Activated CD4-positive, alpha-beta T cell treated with anti-CD3 and anti-CD28 coated beads for 36 hours (primary cell): ENCODE results near the gene MCF2L2. TPM values are rescaled to one million over a fixed set of nuclear protein-coding genes. Genes with fewer than 3 reads are reported as not detected.

Experiments
- ATAC-seq: fragments of 200-7000 bp; cut with Tn5 transposase; one replicate; pipeline ENCODE4 v1.10.0; 2021; ENCODE audit warnings: mild to moderate bottlenecking, moderate library complexity
- CTCF ChIA-PET: fragments of 350-600 bp; sonication (Branson Sonifier 250); formaldehyde crosslinking; loops from one replicate; lab custom pipeline; 2021; ENCODE audit warnings: antibody characterized with exemption; lab: Charles Lee
- POLR2A ChIA-PET: fragments of 350-600 bp; sonication (Branson Sonifier 250); formaldehyde crosslinking; loops from one replicate; lab custom pipeline; 2021; ENCODE audit warnings: antibody characterized with exemption, inconsistent platforms; lab: Charles Lee
- DNase-seq: peaks from one replicate; pipeline ENCODE4 v3.0.0-alpha.2; 2020
- H3K27ac Mint-ChIP-seq: one replicate; pipeline ENCODE4 v1.8.0; 2021; ENCODE audit warnings: mixed read lengths
- H3K27me3 Mint-ChIP-seq: one replicate; pipeline ENCODE4 v1.8.0; 2021; ENCODE audit warnings: mixed read lengths
- H3K36me3 Mint-ChIP-seq: one replicate; pipeline ENCODE4 v1.8.0; 2021; ENCODE audit warnings: low read depth, mixed read lengths
- H3K4me1 Mint-ChIP-seq: one replicate; pipeline ENCODE4 v1.8.0; 2021; ENCODE audit warnings: mixed read lengths
- H3K4me3 Mint-ChIP-seq: one replicate; pipeline ENCODE4 v1.8.0; 2021; ENCODE audit warnings: mild to moderate bottlenecking, moderate library complexity, mixed read lengths
- H3K9me3 Mint-ChIP-seq: one replicate; pipeline ENCODE4 v1.8.0; 2021; ENCODE audit warnings: low read depth, mixed read lengths
- intact Hi-C, 2 experiments: fragments of 100-400 bp; cut with DNase I in 1 of 2; cut with micrococcal nuclease in 1 of 2; formaldehyde crosslinking; loops; one replicate each; pipeline versions ENCODE4 v1.14.2 to v1.15.1; 2022 to 2024; cut with DNase I, micrococcal nuclease
- total RNA-seq, 2 experiments: library from RNA; stranded (reverse); gene quantifications; one replicate each; pipeline ENCODE4 v1.2.3, GENCODE V29; 2021

The MCF2L2 gene
- total RNA-seq, 2 experiments from 2014 or later, result 1.9 to 2.3 TPM

DNA sequence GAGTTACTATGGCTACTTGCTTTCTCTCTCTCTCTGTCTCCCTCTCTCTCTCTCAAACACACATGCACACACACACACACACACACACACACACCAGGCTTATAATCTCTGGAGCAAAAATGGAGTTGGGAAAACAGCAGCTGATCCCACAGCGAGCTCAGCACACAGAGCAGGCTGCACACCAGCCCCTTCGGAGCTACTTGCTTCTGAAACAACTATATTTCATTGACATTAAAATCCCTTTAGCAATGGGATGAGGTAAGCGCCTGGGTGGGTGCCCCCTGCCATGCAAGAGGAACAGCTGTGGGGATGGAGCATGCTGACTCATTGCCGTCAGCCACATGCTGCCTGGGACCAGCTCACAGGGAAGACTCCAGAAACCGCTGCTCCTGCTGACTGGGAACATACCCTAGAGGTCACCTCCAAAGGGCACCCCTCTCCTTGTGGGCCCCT lies 129.7 kb downstream of the MCF2L2 start:
- Mint-ChIP-seq H3K36me3 (peaks cover 3% of the 10 kb centered on the region), H3K4me3 (no peak overlapping the region), H3K27me3 (no peaks in the 10 kb centered on the region), H3K4me1 (peaks cover 7% of the 10 kb centered on the region), H3K27ac (no peak overlapping the region), H3K9me3 (no peaks in the 10 kb centered on the region)
- ATAC-seq (no peak), DNase-seq (no peak)
- intact Hi-C loops, result no loop called here
- CTCF ChIA-PET, result no interaction called here
- POLR2A ChIA-PET, result no interaction called here

DNA sequence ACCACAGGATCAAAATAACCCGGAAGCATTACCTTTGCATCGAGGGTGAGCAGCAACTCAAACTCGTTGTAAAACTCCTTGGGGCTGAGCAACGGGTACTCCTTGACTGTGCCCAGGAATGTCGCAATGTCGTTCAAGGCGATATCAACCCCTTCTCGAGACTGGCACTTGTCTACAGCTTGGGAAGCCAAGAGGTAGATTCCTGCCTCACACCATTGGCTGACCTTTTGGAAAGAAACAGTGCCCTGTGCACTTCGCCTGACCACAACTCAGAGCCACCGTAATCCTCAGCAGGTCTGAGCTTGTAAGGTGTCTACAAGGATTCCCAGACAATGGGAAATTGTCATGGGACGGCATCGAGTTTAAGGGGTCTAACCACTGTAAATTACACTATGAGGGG lies 131.5 kb downstream of the MCF2L2 start:
- Mint-ChIP-seq H3K27me3 (no peaks in the 10 kb centered on the region), H3K9me3 (no peaks in the 10 kb centered on the region), H3K4me1 (peaks cover 2% of the 10 kb centered on the region), H3K27ac (no peak overlapping the region), H3K36me3 (peaks cover 3% of the 10 kb centered on the region), H3K4me3 (no peak overlapping the region)
- CTCF ChIA-PET, result interaction anchor here (0.9 kb wide), 1 partner anchor 85 kb away, joined by 4 read pairs; no protein-coding TSS in a partner anchor
- ATAC-seq (no peak), DNase-seq (no peak)
- intact Hi-C loops, result no loop called here
- POLR2A ChIA-PET, result no interaction called here

DNA sequence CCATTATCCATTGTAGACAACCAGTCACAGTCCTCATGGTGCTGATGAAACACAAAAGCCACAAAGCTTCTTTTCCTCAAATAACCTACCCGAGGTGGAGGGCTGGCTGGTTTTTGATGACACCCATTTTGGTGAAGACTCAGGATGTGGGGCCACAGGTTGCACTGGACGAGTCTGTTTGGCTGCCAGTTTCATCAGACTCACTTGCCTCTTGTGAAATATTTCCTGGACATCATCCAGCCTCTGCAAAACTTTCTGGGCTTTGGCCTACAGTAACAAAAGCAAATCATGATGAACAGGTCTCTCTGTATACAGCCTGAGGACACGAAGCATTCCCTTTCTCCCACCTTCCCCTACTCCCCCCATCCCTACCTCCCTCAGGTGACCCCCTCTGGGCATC lies 133.2 kb downstream of the MCF2L2 start:
- Mint-ChIP-seq H3K9me3 (no peaks in the 10 kb centered on the region), H3K4me3 (no peak overlapping the region), H3K36me3 (peaks cover 3% of the 10 kb centered on the region), H3K27me3 (no peaks in the 10 kb centered on the region), H3K4me1 (no peaks in the 10 kb centered on the region), H3K27ac (no peak overlapping the region)
- no peak for DNase-seq
- no peak for ATAC-seq
- ChIA-PET CTCF (no interaction called here), POLR2A (no interaction called here)
- intact Hi-C loops, result no loop called here

DNA sequence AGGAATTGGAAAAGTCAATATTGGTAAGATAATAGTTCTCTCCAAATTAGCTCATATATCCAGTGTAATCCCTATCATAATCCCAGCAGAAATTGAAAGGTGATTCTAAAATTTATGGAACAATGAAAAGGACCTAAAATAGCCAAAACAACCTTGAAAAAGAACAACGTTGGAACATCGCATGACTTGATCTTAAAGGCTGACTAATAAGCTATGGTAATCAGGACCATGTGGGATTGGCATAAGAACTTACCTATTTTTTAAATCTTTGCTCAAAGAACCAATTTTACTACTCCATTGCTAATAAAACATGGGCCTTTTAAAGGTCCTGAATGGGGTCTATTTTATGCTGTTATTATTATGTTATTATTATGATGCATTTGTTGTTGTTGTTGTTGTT lies 134.5 kb downstream of the MCF2L2 start:
- H3K27me3 Mint-ChIP-seq, result no peaks in the 10 kb centered on the region

DNA sequence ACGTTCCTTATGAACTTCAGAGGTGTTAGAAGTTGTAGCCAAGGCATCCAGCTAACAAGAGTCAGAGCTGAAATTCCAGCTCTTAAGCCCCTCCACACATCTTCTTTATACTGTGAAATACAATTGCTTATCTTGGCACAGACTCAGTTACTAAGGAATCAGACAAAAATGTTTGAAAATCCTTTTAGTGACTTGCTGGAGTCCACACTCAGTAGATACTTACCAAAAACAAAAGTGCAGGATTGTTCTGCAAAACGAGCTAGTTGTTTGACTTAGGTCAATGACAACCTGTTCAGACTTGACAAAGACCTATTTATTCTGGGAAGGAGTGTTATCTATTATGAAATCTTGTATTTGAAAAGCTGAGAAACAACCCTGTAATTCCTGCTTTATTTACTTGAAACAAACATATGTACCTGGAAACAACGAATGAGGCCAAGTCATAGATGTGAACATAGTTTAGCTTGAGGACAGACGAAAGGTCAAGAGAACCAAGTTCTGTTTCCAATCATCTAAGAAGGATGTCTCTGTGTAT lies 136.9 kb downstream of the MCF2L2 start:
- ATAC-seq (no peak), DNase-seq (no peak)
- H3K4me3 Mint-ChIP-seq, result no peak overlapping the region
- no peaks in the 10 kb centered on the region for H3K9me3 Mint-ChIP-seq
- POLR2A ChIA-PET, result no interaction called here
- intact Hi-C loops, result no loop called here
- no peak overlapping the region for H3K27ac Mint-ChIP-seq
- H3K4me1 Mint-ChIP-seq, result peaks cover 13% of the 10 kb centered on the region
- no peaks in the 10 kb centered on the region for H3K27me3 Mint-ChIP-seq
- CTCF ChIA-PET, result interaction anchor here (0.8 to 1.4 kb wide), 4 partner anchors 11 to 91 kb away, joined by 3 to 11 read pairs (median 4); no protein-coding TSS in a partner anchor
- H3K36me3 Mint-ChIP-seq, result peaks cover 6% of the 10 kb centered on the region

More for the DNA sequence above, 134.5 kb downstream of the MCF2L2 start:
- H3K9me3 Mint-ChIP-seq, result no peaks in the 10 kb centered on the region
- intact Hi-C loops, result no loop called here
- POLR2A ChIA-PET, result no interaction called here
- H3K4me3 Mint-ChIP-seq, result no peak overlapping the region
- no peak overlapping the region for H3K27ac Mint-ChIP-seq
- ATAC-seq (no peak), DNase-seq (no peak)
- H3K4me1 Mint-ChIP-seq, result no peaks in the 10 kb centered on the region
- peaks cover 3% of the 10 kb centered on the region for H3K36me3 Mint-ChIP-seq
- CTCF ChIA-PET, result interaction anchor here (1.2 kb wide), 1 partner anchor 110 kb away, joined by 3 read pairs; no protein-coding TSS in a partner anchor

DNA sequence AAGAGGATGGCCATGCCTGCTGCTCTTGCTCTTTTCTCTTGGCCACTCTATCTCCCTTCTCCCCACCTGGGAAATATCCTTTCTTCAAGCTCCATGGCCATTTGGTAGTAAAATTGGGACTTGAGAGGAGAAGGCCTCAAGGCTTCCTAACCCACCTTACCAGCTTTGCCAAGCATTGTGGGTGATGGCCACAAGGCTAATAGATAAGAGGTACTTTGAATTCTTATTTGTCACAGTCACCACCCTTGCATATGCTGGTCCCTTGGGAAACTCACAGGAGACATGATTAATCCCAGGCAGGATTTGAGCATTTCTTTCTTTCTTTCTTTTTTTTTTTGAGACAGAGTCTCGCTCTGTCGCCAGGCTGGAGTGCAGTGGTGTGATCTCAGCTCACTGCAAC lies 138.2 kb downstream of the MCF2L2 start:
- DNase-seq (no peak), ATAC-seq (no peak)
- intact Hi-C loops, result no loop called here
- POLR2A ChIA-PET, result no interaction called here
- Mint-ChIP-seq H3K9me3 (no peaks in the 10 kb centered on the region), H3K27ac (no peak overlapping the region), H3K27me3 (no peaks in the 10 kb centered on the region), H3K4me3 (no peak overlapping the region), H3K4me1 (peaks cover 26% of the 10 kb centered on the region), H3K36me3 (peaks cover 5% of the 10 kb centered on the region)
- CTCF ChIA-PET, result interaction anchor here (1.4 kb wide), 1 partner anchor 104 kb away, joined by 3 read pairs; no protein-coding TSS in a partner anchor

DNA sequence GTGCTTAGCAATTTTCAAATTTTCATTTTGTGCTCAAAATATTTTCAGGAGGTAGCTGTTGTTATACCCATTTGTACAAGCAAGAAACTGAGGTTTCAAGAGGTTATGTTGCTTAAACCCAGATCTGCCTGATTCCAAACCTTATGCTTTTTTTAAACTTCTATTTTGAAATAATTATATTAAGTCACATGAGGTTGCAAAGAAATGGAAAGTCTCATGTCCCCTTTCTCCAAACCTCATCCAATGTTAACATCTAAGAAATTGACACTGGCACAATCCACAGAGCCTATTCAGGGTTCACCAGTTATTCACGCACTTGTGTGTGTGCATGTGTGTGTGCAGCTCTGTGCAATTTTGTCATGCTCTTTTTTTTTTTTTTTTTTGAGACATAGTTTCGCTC lies 140.3 kb downstream of the MCF2L2 start:
- Mint-ChIP-seq H3K27me3 (no peaks in the 10 kb centered on the region), H3K4me3 (no peak overlapping the region), H3K36me3 (peaks cover 2% of the 10 kb centered on the region), H3K9me3 (no peaks in the 10 kb centered on the region), H3K4me1 (peaks cover 42% of the 10 kb centered on the region), H3K27ac (no peak overlapping the region)
- DNase-seq (no peak), ATAC-seq (no peak)
- POLR2A ChIA-PET, result no interaction called here
- intact Hi-C loops, result loop anchor here (5.0 to 10.0 kb wide), 5 partner anchors 44 to 493 kb away; partner anchors contain the start of genes ATP11B (in 1 of the 2), DCUN1D1 (in 1 of the 2) and KLHL24 (in 1 of the 2)
- CTCF ChIA-PET, result interaction anchor here (0.6 to 2.1 kb wide), 2 partner anchors 20 to 68 kb away, joined by 4 to 6 read pairs; no protein-coding TSS in a partner anchor

DNA sequence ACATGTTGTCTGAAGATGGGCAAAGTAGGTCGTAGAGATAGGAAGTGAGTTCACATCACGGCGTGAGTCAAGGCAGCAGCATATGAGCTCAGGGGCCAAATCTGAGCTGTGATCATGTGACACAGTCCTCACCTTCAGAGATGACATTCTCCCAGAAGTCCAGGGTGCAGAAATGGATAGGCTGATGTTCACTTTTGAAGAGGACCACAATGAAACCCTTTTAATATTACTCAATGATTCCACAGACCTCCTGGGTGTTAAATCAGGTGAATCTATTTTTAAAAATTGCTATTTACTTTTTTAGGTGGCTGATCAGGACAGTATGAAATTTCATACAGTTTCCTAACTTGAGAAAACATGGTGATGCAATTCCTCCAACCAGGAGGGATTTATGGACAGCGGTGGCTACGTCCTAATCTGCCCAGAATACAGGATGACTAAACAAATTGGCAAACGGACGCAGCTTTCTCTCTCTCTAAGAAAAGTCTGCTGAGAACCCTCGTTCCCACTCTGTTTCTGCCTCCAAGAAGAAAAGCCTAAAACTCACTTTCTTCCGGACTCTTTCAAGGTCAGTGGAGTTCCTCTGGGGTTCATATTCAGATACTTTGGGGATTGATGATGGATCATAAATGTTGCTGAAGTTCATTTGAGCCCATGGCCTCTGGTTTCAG lies 141.0 kb downstream of the MCF2L2 start:
- peak; percentile 51 for DNase-seq
- Mint-ChIP-seq H3K9me3 (no peaks in the 10 kb centered on the region), H3K4me3 (peak overlapping the region; percentile 56), H3K27me3 (no peaks in the 10 kb centered on the region), H3K27ac (peak overlapping the region; percentile 98), H3K36me3 (peaks cover 2% of the 10 kb centered on the region), H3K4me1 (peaks cover 43% of the 10 kb centered on the region)
- ATAC-seq, result peak; percentile 8
- ChIA-PET POLR2A (no interaction called here), CTCF (interaction anchor here (0.6 to 2.9 kb wide), 5 partner anchors 20 to 993 kb away, joined by 3 to 18 read pairs (median 4); no protein-coding TSS in a partner anchor)
- intact Hi-C loops, result loop anchor here (2.0 to 10.0 kb wide), 6 partner anchors 45 to 493 kb away; partner anchors contain the start of genes ATP11B (in 1 of the 2), DCUN1D1 (in 1 of the 2) and KLHL24 (in 1 of the 2)

DNA sequence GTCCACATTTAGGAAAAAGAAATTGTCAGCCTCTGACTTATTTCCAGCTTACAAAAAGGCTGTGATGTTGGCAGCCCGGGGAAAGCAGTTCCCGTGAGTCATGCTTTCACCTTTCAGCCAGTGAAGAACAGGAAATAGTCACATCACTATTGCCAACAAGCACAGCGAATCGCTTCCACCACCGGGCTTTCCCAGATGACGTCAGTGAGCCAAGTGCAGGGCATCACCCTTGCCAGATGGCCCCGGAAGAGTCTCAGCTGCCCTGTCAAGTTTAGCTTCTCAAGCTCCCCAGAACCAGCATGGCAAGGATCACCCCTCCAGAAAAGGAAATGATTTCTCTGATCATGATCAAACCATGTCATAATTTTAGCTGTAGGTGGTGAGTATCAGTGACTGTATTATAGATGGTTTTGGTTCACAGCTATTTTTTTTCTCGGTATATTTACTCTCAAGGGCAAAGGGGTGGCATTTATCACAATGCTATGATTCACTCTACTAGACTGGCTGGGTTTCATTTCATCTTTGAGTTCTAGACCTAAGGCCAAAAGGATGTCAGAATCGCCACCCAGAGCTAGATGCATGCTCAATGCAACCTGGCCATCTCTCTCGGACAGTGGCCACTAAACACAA lies 142.5 kb downstream of the MCF2L2 start:
- DNase-seq, result peak; percentile 97
- H3K4me3 Mint-ChIP-seq, result peak overlapping the region; percentile 56
- POLR2A ChIA-PET, result interaction anchor here (0.6 to 2.2 kb wide), 12 partner anchors 9 to 270 kb away, joined by 3 to 39 read pairs (median 4); partner anchors contain the start of genes B3GNT5, KLHL6 and LAMP3

DNA sequence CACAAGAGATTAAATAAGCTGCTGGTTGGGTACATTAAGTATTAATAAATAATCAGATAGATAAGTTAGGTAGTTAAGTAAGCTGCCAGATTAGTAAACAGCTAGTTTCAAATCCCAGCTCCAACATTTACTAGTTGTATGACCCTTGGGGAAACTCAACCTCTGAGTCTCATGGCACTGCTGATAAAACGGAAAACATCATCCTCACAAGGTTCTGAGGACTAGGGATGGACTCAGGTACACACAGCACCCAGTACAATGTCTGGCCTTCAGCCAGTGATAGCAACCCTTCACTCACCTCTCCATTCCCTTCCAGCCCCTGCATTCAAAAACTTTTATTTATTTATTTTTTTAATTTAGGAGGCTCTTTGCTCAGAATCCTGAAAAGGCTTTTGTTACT lies 143.1 kb downstream of the MCF2L2 start:
- ATAC-seq (no peak), DNase-seq (no peak)
- peak overlapping the region; percentile 56 for H3K4me3 Mint-ChIP-seq
- intact Hi-C loops, result loop anchor here (1.0 to 10.0 kb wide), 8 partner anchors 32 to 491 kb away; partner anchors contain the start of genes ATP11B (in 1 of the 2), B3GNT5 (in 1 of the 2), DCUN1D1 (in 1 of the 2) and KLHL24 (in 1 of the 2)
- no peaks in the 10 kb centered on the region for H3K9me3 Mint-ChIP-seq
- ChIA-PET CTCF (interaction anchor here (0.9 to 3.3 kb wide), 11 partner anchors 10 to 100 kb away, joined by 3 to 18 read pairs (median 5); no protein-coding TSS in a partner anchor), POLR2A (interaction anchor here (1.2 to 2.2 kb wide), 7 partner anchors 9 to 270 kb away, joined by 4 to 39 read pairs (median 6); partner anchors contain the start of genes B3GNT5 and KLHL6)
- peaks cover 2% of the 10 kb centered on the region for H3K36me3 Mint-ChIP-seq
- peak overlapping the region; percentile 98 for H3K27ac Mint-ChIP-seq
- H3K27me3 Mint-ChIP-seq, result no peaks in the 10 kb centered on the region
- H3K4me1 Mint-ChIP-seq, result peaks cover 43% of the 10 kb centered on the region

More for the DNA sequence above, 142.5 kb downstream of the MCF2L2 start:
- peaks cover 2% of the 10 kb centered on the region for H3K36me3 Mint-ChIP-seq
- H3K27ac Mint-ChIP-seq, result peak overlapping the region; percentile 98
- CTCF ChIA-PET, result interaction anchor here (0.9 to 3.3 kb wide), 12 partner anchors 11 to 163 kb away, joined by 3 to 18 read pairs (median 4); no protein-coding TSS in a partner anchor
- H3K4me1 Mint-ChIP-seq, result peaks cover 43% of the 10 kb centered on the region
- intact Hi-C loops, result loop anchor here (1.0 to 10.0 kb wide), 16 partner anchors 20 to 491 kb away; partner anchors contain the start of genes B3GNT5 (in 2 of the 2), KLHL6 (in 2 of the 2), ATP11B (in 1 of the 2) and DCUN1D1 (in 1 of the 2)
- peak; percentile 93 for ATAC-seq
- no peaks in the 10 kb centered on the region for H3K9me3 Mint-ChIP-seq
- H3K27me3 Mint-ChIP-seq, result no peaks in the 10 kb centered on the region
